Astrocyte of the cerebellum (primary cell): ENCODE data around the gene ZNF319.

Source experiments
- DNase-seq: peaks from one replicate; pipeline ENCODE4 v3.0.0-alpha.2; 2011; ENCODE audit warnings: low read depth
- H3K4me3 ChIP-seq: 2 replicates; pipeline ENCODE4 v1.5.1; 2011; ENCODE audit warnings: mild to moderate bottlenecking, low read depth, low read length, moderate library complexity
- in situ Hi-C: cut with HindIII; loops from 2 replicates; pipeline ENCODE4 v1.10.0; 2017; ENCODE audit warnings: low sequenced_read_pairs
- TF ChIP-seq, protein P1 (sequence below): IDR thresholded peaks from 2 replicates; pipeline ENCODE4 v1.5.1; 2012; ENCODE audit warnings: low read length, low read depth, moderate library complexity, mild to moderate bottlenecking; ENCODE audit errors: missing control alignments

Gene ZNF319

GRCh38 chr16:58036943-58037342, 36.5 kb upstream of the ZNF319 start:
- no peak for DNase-seq
- TF ChIP-seq, protein P1, sequence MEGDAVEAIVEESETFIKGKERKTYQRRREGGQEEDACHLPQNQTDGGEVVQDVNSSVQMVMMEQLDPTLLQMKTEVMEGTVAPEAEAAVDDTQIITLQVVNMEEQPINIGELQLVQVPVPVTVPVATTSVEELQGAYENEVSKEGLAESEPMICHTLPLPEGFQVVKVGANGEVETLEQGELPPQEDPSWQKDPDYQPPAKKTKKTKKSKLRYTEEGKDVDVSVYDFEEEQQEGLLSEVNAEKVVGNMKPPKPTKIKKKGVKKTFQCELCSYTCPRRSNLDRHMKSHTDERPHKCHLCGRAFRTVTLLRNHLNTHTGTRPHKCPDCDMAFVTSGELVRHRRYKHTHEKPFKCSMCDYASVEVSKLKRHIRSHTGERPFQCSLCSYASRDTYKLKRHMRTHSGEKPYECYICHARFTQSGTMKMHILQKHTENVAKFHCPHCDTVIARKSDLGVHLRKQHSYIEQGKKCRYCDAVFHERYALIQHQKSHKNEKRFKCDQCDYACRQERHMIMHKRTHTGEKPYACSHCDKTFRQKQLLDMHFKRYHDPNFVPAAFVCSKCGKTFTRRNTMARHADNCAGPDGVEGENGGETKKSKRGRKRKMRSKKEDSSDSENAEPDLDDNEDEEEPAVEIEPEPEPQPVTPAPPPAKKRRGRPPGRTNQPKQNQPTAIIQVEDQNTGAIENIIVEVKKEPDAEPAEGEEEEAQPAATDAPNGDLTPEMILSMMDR = no peak
- in situ Hi-C loops = no loop called here
- no peak overlapping the region for H3K4me3 ChIP-seq

DNA sequence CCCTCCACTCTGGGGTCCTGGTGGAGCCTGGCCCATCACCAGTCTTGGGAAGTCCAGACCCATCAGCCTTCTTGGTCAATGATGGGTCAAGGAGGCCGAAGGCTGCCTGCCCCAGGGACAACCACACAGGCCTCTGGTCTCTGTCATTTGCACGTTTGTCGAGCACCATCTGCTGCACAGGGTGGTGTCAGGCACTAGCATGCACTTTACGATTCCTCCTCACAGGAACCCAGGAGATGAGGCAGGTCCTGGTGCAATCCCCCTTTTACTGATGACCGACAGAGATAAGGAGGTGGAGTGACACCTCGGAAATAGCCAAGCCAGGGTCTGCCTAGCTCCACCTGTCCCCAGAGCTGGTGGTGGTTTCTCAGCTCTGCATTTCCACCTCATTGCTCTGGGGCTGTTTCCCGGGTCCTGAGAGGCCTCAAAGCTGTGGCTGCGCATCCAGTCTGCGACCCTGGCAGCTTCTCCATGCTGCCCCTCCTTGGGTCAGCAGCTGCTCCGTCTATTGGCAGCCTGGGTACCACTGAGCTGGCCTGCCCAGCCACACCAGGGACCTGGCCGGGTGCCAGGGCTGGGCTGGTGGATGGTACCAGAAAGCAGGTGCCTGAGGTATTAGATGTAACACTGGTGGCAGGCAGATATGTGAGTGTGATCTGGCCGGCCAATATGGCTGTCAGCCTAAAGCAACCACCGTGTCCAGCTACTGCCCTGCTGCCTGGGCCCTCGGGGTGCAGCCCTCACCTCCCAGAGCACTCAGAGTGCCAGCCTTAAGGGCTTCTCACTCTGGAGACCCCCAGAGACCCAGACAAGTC, 35.1 kb upstream of the ZNF319 start:
- TF ChIP-seq, protein P1 = no peak
- in situ Hi-C loops = no loop called here
- no peak for DNase-seq
- H3K4me3 ChIP-seq = no peak overlapping the region

DNA sequence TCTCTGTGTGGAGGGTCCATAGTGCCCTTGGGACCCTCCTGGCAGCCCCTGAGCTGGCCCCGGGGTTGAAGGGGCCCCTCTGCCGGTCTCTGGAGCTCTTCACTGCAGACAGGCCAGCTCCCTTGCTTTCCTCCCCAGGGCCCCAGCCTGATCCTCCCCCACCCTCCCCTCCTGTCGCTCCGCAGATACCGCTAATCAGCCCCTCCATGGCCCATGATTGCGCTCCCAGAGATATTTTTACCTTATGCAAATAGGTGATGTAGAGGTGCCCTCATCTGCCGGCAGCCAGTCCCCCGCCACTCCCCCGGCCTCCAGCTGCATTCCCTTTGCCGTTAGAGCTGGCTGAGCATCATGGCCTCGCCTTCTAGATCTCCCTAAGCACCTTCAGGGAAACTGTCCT, 34.3 kb upstream of the ZNF319 start:
- TF ChIP-seq, protein P1 = no peak
- DNase-seq = no peak
- H3K4me3 ChIP-seq = no peak overlapping the region
- in situ Hi-C loops = loop anchor here (5.0 kb wide), 1 partner anchor 88 kb away; no protein-coding TSS in a partner anchor

DNA sequence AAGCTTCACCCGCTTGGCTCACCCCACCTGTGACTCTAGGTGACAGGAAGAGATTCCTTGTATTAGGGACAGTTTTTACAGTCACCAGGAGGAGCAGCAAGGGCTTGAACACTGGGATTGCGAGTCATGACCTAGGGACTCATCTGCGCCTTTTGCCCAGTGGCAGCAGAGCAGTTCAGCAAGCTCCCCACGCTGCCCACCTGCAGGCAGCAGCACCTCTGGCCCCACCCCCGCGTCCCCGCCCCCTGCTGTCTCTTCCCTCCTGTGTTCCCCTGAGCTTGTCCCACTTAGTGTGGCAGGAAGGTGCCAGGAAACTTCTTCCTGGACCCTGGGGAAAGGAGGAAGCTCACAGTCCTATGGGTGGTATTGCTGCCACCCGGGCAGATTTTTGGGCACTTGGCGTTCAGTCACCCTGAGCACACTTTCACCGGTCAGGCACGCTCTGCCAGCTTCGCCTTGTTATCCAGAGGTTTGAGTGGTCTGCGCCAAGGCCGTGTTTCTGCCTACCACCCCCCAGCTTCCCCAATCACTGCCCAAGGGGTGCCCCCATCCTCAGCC, 33.7 kb upstream of the ZNF319 start:
- in situ Hi-C loops = loop anchor here (5.0 kb wide), 1 partner anchor 88 kb away; no protein-coding TSS in a partner anchor

DNA sequence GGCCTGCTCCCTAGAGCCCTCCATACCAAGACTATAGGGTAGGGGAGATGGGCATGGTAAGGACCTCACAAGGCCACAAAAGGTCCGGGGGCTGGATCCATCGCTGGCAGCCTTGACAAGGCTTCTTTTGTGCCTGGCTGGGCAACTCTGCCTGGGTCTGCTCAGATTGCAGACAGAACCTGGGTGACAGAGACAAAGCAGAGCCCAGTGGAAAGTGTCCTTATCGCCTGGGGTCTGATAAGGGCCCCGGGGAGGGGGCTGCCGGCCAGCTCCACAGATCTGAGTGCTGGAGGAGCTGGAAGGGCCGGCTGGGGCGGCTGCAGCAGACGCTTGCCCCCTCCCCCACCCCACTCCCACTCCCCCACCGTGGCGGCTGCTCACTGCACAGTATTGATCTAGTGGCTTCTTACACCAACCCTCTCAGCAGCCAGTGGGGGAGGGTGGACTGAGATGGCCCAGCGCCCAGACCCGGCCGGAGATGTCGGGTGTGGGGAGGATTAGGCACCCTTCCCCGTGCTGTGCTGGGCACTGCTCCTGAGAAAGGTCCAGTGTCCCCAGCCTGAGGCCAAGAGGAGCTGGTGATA, 32.3 kb upstream of the ZNF319 start:
- DNase-seq = no peak
- no peak overlapping the region for H3K4me3 ChIP-seq
- in situ Hi-C loops = loop anchor here (5.0 kb wide), 1 partner anchor 89 kb away; no protein-coding TSS in a partner anchor
- TF ChIP-seq, protein P1 = no peak

More for the DNA sequence above, 33.7 kb upstream of the ZNF319 start:
- H3K4me3 ChIP-seq = no peak overlapping the region
- TF ChIP-seq, protein P1 = no peak
- DNase-seq = no peak

GRCh38 chr16:58031016-58031800, 30.7 kb upstream of the ZNF319 start:
- no peak overlapping the region for H3K4me3 ChIP-seq
- in situ Hi-C loops = loop anchor here (5.0 kb wide), 1 partner anchor 91 kb away; no protein-coding TSS in a partner anchor
- DNase-seq = no peak
- TF ChIP-seq, protein P1 = no peak
